ENCODE data around the gene FAM13C.

The FAM13C gene

GRCh38 chr10:59362959-59363381, 621 bp upstream of the FAM13C start:
- TF ChIP-seq CTCF (IDR thresholded peaks at IDR 0.05; ENCODE audit: low read depth, low read length) = no peak
- no peak for DNase-seq (ENCODE audit: extremely low read depth, low read depth)

GRCh38 chr10:59361663-59362143, 646 bp downstream of the FAM13C start:
- DNase-seq (ENCODE audit: extremely low read depth, low read depth) = no peak
- no peak for TF ChIP-seq CTCF (IDR thresholded peaks at IDR 0.05; ENCODE audit: low read depth, low read length)

- DNase-seq (ENCODE audit: extremely low read depth, low read depth) = no peak
These were observed 1.5 kb downstream of the FAM13C start for GRCh38 chr10:59360605-59361405.

GRCh38 chr10:59358576-59358975, 3.8 kb downstream of the FAM13C start:
- DNase-seq (ENCODE audit: extremely low read depth, low read depth) = no peak
- no peak for TF ChIP-seq CTCF (IDR thresholded peaks at IDR 0.05; ENCODE audit: low read depth, low read length)

More at GRCh38 chr10:59360605-59361405, 1.5 kb downstream of the FAM13C start:
- TF ChIP-seq CTCF (IDR thresholded peaks at IDR 0.05; ENCODE audit: low read depth, low read length) = no peak

- TF ChIP-seq CTCF (IDR thresholded peaks at IDR 0.05; ENCODE audit: low read depth, low read length) = no peak
- DNase-seq (ENCODE audit: extremely low read depth, low read depth) = no peak
These were observed 7.9 kb downstream of the FAM13C start for GRCh38 chr10:59354434-59354833.

GRCh38 chr10:59350558-59350957, 11.8 kb downstream of the FAM13C start:
- no peak for DNase-seq (ENCODE audit: extremely low read depth, low read depth)
- TF ChIP-seq CTCF (IDR thresholded peaks at IDR 0.05; ENCODE audit: low read depth, low read length) = no peak

GRCh38 chr10:59346321-59346720, 16.0 kb downstream of the FAM13C start:
- no peak for DNase-seq (ENCODE audit: extremely low read depth, low read depth)
- no peak for TF ChIP-seq CTCF (IDR thresholded peaks at IDR 0.05; ENCODE audit: low read depth, low read length)
